ENCODE results near the gene INTS6L. TPM values are rescaled to one million over a fixed set of nuclear protein-coding genes. Genes with fewer than 3 reads are reported as not detected.

Gene INTS6L
- total RNA-seq, 8 experiments from 2014 or later, result 8.5 to 17.4 (median 12.1) TPM

GRCh38 chrX:135530097-135530496, 9.6 kb downstream of the INTS6L start:
- in situ Hi-C loops (cut with MboI; ENCODE audit: low pct_unique_long_range_greater_than_20kb in 2 of 9, low sequenced_read_pairs in 9 of 9, unreplicated experiment in 9 of 9), result no loop called here
- Histone ChIP-seq H3K4me3 (no peak overlapping the region), H3K27ac (no peak overlapping the region), H3K4me1 (replicated peaks in 1 of 2) (no peaks in the 10 kb centered on the region)
- ATAC-seq (replicated peaks in 6 of 8), result no peak
- WGBS, 10 experiments, result 89 to 100% (median 100%) methylated on average over 1 of the region's 1 CpG; no CpG with 5 or more reads in 7 of the 10 experiments

GRCh38 chrX:135531813-135532212, 11.4 kb downstream of the INTS6L start:
- Histone ChIP-seq H3K4me1 (replicated peaks in 1 of 2) (no peaks in the 10 kb centered on the region), H3K4me3 (no peak overlapping the region), H3K27ac (no peak overlapping the region)
- WGBS, 10 experiments, result 0 to 80% (median 57%) methylated on average over 1 of the region's 1 CpG; no CpG with 5 or more reads in 7 of the 10 experiments
- ATAC-seq (replicated peaks in 6 of 8), result peak in 4 of 8 experiments; percentile 33 to 85 (median 83)
- in situ Hi-C loops (cut with MboI; ENCODE audit: low pct_unique_long_range_greater_than_20kb in 2 of 9, low sequenced_read_pairs in 9 of 9, unreplicated experiment in 9 of 9), result no loop called here

- in situ Hi-C loops (cut with MboI; ENCODE audit: low pct_unique_long_range_greater_than_20kb in 2 of 9, low sequenced_read_pairs in 9 of 9, unreplicated experiment in 9 of 9), result no loop called here
Observed at GRCh38 chrX:135535077-135535940, 14.8 kb downstream of the INTS6L start.

DNA sequence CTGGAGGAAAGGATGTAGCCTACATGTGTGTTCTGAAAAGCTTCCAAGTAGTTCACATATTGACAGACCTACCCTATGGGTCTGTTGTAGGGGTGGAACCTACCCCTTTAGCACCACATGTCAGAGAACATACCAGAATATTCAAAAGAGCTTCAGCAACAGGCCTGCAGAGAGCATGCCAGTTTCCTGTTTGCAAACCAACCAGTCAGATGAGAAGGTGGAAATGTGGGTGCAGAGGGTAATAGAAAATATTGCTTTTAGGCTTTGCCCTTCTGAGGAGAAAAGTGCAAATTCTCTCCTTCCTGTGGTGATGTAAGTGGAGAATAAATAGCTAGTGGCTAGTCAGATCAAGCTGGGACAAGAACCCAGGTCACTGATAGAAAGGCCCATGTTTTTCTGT, 16.4 kb downstream of the INTS6L start:
- no peak overlapping the region for H3K27ac ChIP-seq
- H3K4me1 ChIP-seq (replicated peaks in 1 of 2), result no peaks in the 10 kb centered on the region
- no peak overlapping the region for H3K4me3 ChIP-seq
- ATAC-seq (replicated peaks in 6 of 8), result peak in 3 of 8 experiments; percentile 73 to 88 (median 78)
- in situ Hi-C loops (cut with MboI; ENCODE audit: low pct_unique_long_range_greater_than_20kb in 2 of 9, low sequenced_read_pairs in 9 of 9, unreplicated experiment in 9 of 9), result no loop called here

More at GRCh38 chrX:135535077-135535940, 14.8 kb downstream of the INTS6L start:
- 0 to 80% (median 20%) methylated on average over 1 of the region's 1 CpG; no CpG with 5 or more reads in 5 of the 10 experiments for WGBS, 10 experiments
- no peak for ATAC-seq (replicated peaks in 6 of 8)
- H3K4me3 ChIP-seq, result no peak overlapping the region
- H3K27ac ChIP-seq, result no peak overlapping the region
- H3K4me1 ChIP-seq (replicated peaks in 1 of 2), result no peaks in the 10 kb centered on the region

DNA sequence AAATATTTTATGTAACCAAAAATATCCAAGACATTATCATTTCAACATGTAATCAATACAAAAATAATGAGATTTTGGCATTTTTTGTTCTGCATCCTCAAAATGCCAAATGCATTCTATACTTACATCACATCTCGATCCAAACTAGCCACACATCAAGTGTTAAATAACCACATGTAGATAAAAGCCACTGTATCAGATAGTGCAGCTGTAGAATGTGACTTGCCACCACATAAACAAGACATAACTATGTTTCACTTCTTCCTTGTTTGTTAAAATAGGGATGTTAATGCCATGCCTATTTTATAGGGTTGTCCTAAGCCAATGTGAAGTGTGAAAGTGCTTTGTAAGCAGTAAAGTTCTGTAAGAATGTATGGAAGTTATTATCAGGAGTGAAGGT, 20.9 kb downstream of the INTS6L start:
- ATAC-seq (replicated peaks in 6 of 8), result no peak
- Histone ChIP-seq H3K4me3 (no peak overlapping the region), H3K27ac (no peak overlapping the region), H3K4me1 (replicated peaks in 1 of 2) (no peaks in the 10 kb centered on the region)
- 11 to 100% (median 72%) methylated on average over 1 of the region's 1 CpG; no CpG with 5 or more reads in 6 of the 10 experiments for WGBS, 10 experiments
- in situ Hi-C loops (cut with MboI; ENCODE audit: low pct_unique_long_range_greater_than_20kb in 2 of 9, low sequenced_read_pairs in 9 of 9, unreplicated experiment in 9 of 9), result no loop called here

DNA sequence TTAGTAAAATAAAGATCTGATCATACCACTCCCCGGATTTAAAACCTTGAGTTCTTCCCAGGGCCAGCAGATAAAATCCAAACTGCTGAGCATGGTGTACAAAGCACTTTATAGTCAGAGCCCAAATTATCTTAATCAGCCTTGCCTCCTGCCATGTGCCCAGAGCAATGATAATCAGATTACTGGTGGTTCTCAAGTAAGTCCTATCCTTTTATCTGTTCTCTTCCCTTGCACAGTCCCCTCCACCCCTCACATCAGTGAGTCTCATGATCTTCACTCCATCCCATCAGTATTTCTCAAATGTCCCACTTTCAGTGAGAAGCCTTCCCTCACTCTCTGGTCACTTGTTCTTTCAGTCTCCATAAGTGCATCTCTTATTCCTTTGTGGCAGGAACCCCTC, 22.7 kb downstream of the INTS6L start:
- in situ Hi-C loops (cut with MboI; ENCODE audit: low pct_unique_long_range_greater_than_20kb in 2 of 9, low sequenced_read_pairs in 9 of 9, unreplicated experiment in 9 of 9), result no loop called here
- H3K4me1 ChIP-seq (replicated peaks in 1 of 2), result no peaks in the 10 kb centered on the region
- ATAC-seq (replicated peaks in 6 of 8), result no peak
- H3K4me3 ChIP-seq, result no peak overlapping the region
- 45 to 100% (median 67%) methylated on average over 1 of the region's 1 CpG; no CpG with 5 or more reads in 7 of the 10 experiments for whole genome bisulfite sequencing, 10 experiments
- no peak overlapping the region for H3K27ac ChIP-seq

DNA sequence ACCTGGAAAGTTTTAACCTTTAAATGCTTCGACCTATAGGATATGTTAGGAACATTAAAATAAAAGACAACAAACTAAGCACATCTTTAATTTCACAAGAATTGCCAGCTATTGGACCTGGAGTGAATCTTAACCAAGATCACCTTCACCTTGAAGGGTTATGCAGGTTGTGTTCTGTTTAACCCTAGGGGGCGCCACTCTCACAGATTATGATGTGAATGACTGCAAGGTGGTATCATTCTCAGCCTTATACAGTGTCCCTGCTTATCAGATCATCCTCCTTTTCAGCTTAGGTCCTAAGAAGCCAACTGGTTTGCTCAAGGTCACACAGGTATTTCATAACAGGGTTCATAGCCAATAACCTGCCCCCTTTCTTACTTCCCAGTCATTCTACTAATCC, 23.5 kb downstream of the INTS6L start:
- Histone ChIP-seq H3K4me3 (no peak overlapping the region), H3K4me1 (replicated peaks in 1 of 2) (no peaks in the 10 kb centered on the region), H3K27ac (no peak overlapping the region)
- in situ Hi-C loops (cut with MboI; ENCODE audit: low pct_unique_long_range_greater_than_20kb in 2 of 9, low sequenced_read_pairs in 9 of 9, unreplicated experiment in 9 of 9), result no loop called here
- 34 to 80% methylated on average over 1 to 2 of the region's 2 CpGs; no CpG with 5 or more reads in 8 of the 10 experiments for WGBS, 10 experiments
- ATAC-seq (replicated peaks in 6 of 8), result no peak

DNA sequence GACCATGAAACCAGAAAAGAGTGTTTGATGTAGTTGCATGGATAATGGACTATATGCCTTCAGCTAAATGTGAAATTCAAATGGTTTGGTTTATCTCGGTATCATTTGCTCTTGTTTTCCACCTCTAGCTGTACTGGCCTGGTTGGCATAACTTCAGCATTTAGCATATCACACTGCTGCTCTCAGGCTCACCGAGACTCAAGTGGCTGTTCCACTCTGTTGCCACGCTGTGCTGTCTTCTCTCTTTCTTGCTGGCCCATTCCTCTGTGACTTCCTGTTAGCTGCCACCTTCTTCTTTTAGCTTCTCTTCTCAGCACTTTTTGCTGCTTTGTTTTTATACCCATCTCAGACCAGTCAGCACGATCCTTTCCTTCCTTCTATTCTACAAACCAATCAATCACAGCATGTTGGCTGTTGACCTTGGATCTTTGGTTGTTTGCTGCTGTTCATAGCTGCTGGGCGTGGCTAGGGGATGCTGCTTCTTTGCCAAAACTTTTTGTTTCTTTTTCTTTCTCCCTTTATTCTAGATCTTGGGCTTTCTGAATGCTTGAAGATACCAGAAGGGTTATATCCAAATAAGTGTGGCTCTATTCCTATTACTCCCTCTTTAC, 24.0 kb downstream of the INTS6L start:
- Histone ChIP-seq H3K27ac (no peak overlapping the region), H3K4me3 (no peak overlapping the region), H3K4me1 (replicated peaks in 1 of 2) (no peaks in the 10 kb centered on the region)
- WGBS, 10 experiments, result 51 to 80% (median 71%) methylated on average over 1 to 4 of the region's 5 CpGs; no CpG with 5 or more reads in 4 of the 10 experiments
- in situ Hi-C loops (cut with MboI; ENCODE audit: low pct_unique_long_range_greater_than_20kb in 2 of 9, low sequenced_read_pairs in 9 of 9, unreplicated experiment in 9 of 9), result no loop called here
- ATAC-seq (replicated peaks in 6 of 8), result no peak

DNA sequence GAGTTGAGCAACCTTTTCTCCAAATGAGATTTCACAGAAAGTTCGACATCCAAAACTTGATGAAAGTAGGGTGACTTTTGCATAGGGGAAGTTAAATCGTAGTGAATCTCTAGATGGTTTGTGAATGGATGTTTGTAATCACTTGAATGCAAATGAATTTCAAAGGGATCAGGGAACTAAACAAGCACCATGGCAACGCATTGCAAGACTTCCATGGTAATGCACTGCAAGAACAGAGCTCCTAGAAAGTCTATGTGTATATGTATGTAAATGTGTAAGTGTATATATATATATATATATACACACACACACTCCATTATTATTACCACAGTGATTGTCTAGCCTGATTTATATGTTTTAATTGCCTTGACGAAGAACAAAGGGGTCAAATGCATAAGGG, 27.3 kb downstream of the INTS6L start:
- Histone ChIP-seq H3K4me3 (no peak overlapping the region), H3K4me1 (replicated peaks in 1 of 2) (no peaks in the 10 kb centered on the region), H3K27ac (no peak overlapping the region)
- 17 to 100% (median 40%) methylated on average over 1 to 3 of the region's 4 CpGs; no CpG with 5 or more reads in 5 of the 10 experiments for WGBS, 10 experiments
- in situ Hi-C loops (cut with MboI; ENCODE audit: low pct_unique_long_range_greater_than_20kb in 2 of 9, low sequenced_read_pairs in 9 of 9, unreplicated experiment in 9 of 9), result no loop called here
- ATAC-seq (replicated peaks in 6 of 8), result peak in 3 of 8 experiments; percentile 17 to 74 (median 29)

GRCh38 chrX:135549519-135549918, 29.1 kb downstream of the INTS6L start:
- 27 to 100% (median 80%) methylated on average over 1 to 2 of the region's 2 CpGs; no CpG with 5 or more reads in 3 of the 10 experiments for WGBS, 10 experiments

GRCh38 chrX:135556055-135556454, 35.6 kb downstream of the INTS6L start:
- in situ Hi-C loops (cut with MboI; ENCODE audit: low pct_unique_long_range_greater_than_20kb in 2 of 9, low sequenced_read_pairs in 9 of 9, unreplicated experiment in 9 of 9), result no loop called here
- no peak for ATAC-seq (replicated peaks in 6 of 8)
- WGBS, 10 experiments, result 22 to 100% (median 87%) methylated on average over 1 to 3 of the region's 3 CpGs; no CpG with 5 or more reads in 2 of the 10 experiments
- no peak overlapping the region for H3K27ac ChIP-seq
- H3K4me1 ChIP-seq (replicated peaks in 1 of 2), result no peaks in the 10 kb centered on the region
- no peak overlapping the region for H3K4me3 ChIP-seq

More at GRCh38 chrX:135549519-135549918, 29.1 kb downstream of the INTS6L start:
- no peak overlapping the region for H3K27ac ChIP-seq
- in situ Hi-C loops (cut with MboI; ENCODE audit: low pct_unique_long_range_greater_than_20kb in 2 of 9, low sequenced_read_pairs in 9 of 9, unreplicated experiment in 9 of 9), result no loop called here
- no peak for ATAC-seq (replicated peaks in 6 of 8)
- H3K4me1 ChIP-seq (replicated peaks in 1 of 2), result no peaks in the 10 kb centered on the region
- no peak overlapping the region for H3K4me3 ChIP-seq

GRCh38 chrX:135557344-135557743, 36.9 kb downstream of the INTS6L start:
- Histone ChIP-seq H3K4me3 (no peak overlapping the region), H3K4me1 (replicated peaks in 1 of 2) (no peaks in the 10 kb centered on the region), H3K27ac (no peak overlapping the region)
- in situ Hi-C loops (cut with MboI; ENCODE audit: low pct_unique_long_range_greater_than_20kb in 2 of 9, low sequenced_read_pairs in 9 of 9, unreplicated experiment in 9 of 9), result no loop called here
- 48 to 100% (median 100%) methylated on average over 1 to 2 of the region's 2 CpGs; no CpG with 5 or more reads in 5 of the 10 experiments for WGBS, 10 experiments
- no peak for ATAC-seq (replicated peaks in 6 of 8)

DNA sequence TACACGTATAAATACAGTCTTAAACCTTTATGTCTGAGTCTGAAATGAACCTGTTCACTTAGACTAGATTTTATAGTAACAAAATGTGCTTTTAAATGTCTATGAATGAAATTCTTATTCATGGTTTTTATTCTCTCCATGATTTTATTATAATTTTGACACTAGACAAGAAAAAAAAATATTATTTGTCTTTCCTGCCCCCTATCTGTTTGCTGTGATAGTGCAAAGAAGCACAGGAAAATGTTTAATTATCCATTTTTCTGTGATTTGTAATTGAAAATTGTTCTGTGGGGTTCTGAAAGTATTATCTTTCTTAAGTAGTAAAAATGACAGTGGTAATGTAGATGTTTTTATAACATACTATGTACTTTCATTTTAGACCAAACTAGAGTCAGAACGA, 52.0 kb downstream of the INTS6L start:
- no peak for ATAC-seq (replicated peaks in 6 of 8)
- Histone ChIP-seq H3K4me1 (replicated peaks in 1 of 2) (no peaks in the 10 kb centered on the region), H3K27ac (no peak overlapping the region), H3K4me3 (no peak overlapping the region)
- WGBS, 10 experiments, result 14 to 100% (median 80%) methylated on average over 1 to 2 of the region's 2 CpGs; no CpG with 5 or more reads in 5 of the 10 experiments
- in situ Hi-C loops (cut with MboI; ENCODE audit: low pct_unique_long_range_greater_than_20kb in 2 of 9, low sequenced_read_pairs in 9 of 9, unreplicated experiment in 9 of 9), result no loop called here

All from motor neuron (in vitro differentiated cells).